GM19468 (cell line): ENCODE measurements around the gene STK17B.
"Not testable (repeated sequence)": the region's sequence is repeated elsewhere in the genome, so short reads cannot be mapped to it uniquely, and the experiment has no call there.

Experiments
- ATAC-seq: cut with Tn5 transposase; IDR thresholded peaks from one replicate; pipeline ENCODE4 v1.9.1; 2021; ENCODE audit warnings: mild to moderate bottlenecking, moderate library complexity, moderate number of reproducible peaks; ENCODE audit not compliant: unreplicated experiment; ENCODE audit errors: extremely low read depth

Gene STK17B

GRCh38 chr2:196123679-196124373 lies 47.6 kb downstream of the STK17B start:
- no peak for ATAC-seq

- ATAC-seq: no peak
These were observed 51.5 kb downstream of the STK17B start for GRCh38 chr2:196119926-196120325.

- ATAC-seq: no peak
These were observed 54.1 kb downstream of the STK17B start for GRCh38 chr2:196117214-196117705.

- no peak for ATAC-seq
These were observed 58.1 kb downstream of the STK17B start for GRCh38 chr2:196113061-196113974.

- no peak for ATAC-seq
These were observed 58.9 kb downstream of the STK17B start for GRCh38 chr2:196112418-196113034.

- no peak for ATAC-seq
These were observed 62.8 kb downstream of the STK17B start for GRCh38 chr2:196108604-196109003.

GRCh38 chr2:196105951-196106350 lies 65.4 kb downstream of the STK17B start:
- no peak for ATAC-seq

GRCh38 chr2:196104066-196104465 lies 67.3 kb downstream of the STK17B start:
- no peak for ATAC-seq

GRCh38 chr2:196103626-196104025 lies 67.8 kb downstream of the STK17B start:
- ATAC-seq: no peak

GRCh38 chr2:196101325-196101991 lies 69.9 kb downstream of the STK17B start:
- ATAC-seq: peak; percentile 90

GRCh38 chr2:196099916-196100315 lies 71.5 kb downstream of the STK17B start:
- ATAC-seq: no peak

GRCh38 chr2:196097864-196098660 lies 73.3 kb downstream of the STK17B start:
- ATAC-seq: no peak

- ATAC-seq: no peak
These were observed 74.2 kb downstream of the STK17B start for GRCh38 chr2:196096982-196097745.

GRCh38 chr2:196096264-196096663 lies 75.1 kb downstream of the STK17B start:
- ATAC-seq: no peak

GRCh38 chr2:196089448-196089847 lies 81.9 kb downstream of the STK17B start:
- ATAC-seq: not testable (repeated sequence)

- ATAC-seq: no peak
These were observed 83.2 kb downstream of the STK17B start for GRCh38 chr2:196088203-196088602.

GRCh38 chr2:196086517-196087368 lies 84.6 kb downstream of the STK17B start:
- no peak for ATAC-seq

GRCh38 chr2:196083601-196084000 lies 87.8 kb downstream of the STK17B start:
- ATAC-seq: no peak
